HL-60 (cell line): Measurements from ENCODE around the gene BMPER.

Experiments
- DNase-seq, 2 experiments: peaks; one replicate each; pipeline ENCODE4 v3.0.0-alpha.2; 2010 to 2020; ENCODE audit warnings: low read depth in 1 of 2, low spot score in 1 of 2
- H3K27ac ChIP-seq: fragments of 250-450 bp; sonication (Bioruptor Pico); replicated peaks from 2 replicates; pipeline ENCODE4 v1.5.1; 2020; ENCODE audit warnings: mild to moderate bottlenecking, moderate library complexity
- H3K27me3 ChIP-seq: fragments of 250-450 bp; sonication (Bioruptor Pico); 2 replicates; pipeline ENCODE4 v1.5.1; 2021; ENCODE audit warnings: mild to moderate bottlenecking, moderate library complexity; ENCODE audit not compliant: insufficient read depth, poor library complexity, severe bottlenecking
- H3K4me3 ChIP-seq: replicated peaks from 2 replicates; pipeline ENCODE4 v1.5.1; 2011; ENCODE audit warnings: mild to moderate bottlenecking, control low read depth, low read length; ENCODE audit not compliant: insufficient read depth
- GABPA ChIP-seq: IDR thresholded peaks from 2 replicates; pipeline ENCODE4 v1.6.1; 2012; ENCODE audit warnings: low read depth
- POLR2AphosphoS5 ChIP-seq: IDR thresholded peaks from 2 replicates; pipeline ENCODE4 v1.6.1; 2012; ENCODE audit warnings: low read depth
- REST ChIP-seq: IDR thresholded peaks from 2 replicates; pipeline ENCODE4 v1.6.1; 2012; ENCODE audit warnings: low read depth; ENCODE audit not compliant: insufficient replicate concordance
- SPI1 ChIP-seq: IDR thresholded peaks from 2 replicates; pipeline ENCODE4 v1.6.1; 2012; ENCODE audit warnings: low read depth, mild to moderate bottlenecking, borderline replicate concordance
- TF ChIP-seq, protein P1 (sequence below): IDR thresholded peaks from one replicate; pipeline ENCODE4 v1.5.1; 2011; ENCODE audit warnings: low read length, control low read depth, inconsistent platforms; ENCODE audit not compliant: insufficient read depth

BMPER gene

DNA sequence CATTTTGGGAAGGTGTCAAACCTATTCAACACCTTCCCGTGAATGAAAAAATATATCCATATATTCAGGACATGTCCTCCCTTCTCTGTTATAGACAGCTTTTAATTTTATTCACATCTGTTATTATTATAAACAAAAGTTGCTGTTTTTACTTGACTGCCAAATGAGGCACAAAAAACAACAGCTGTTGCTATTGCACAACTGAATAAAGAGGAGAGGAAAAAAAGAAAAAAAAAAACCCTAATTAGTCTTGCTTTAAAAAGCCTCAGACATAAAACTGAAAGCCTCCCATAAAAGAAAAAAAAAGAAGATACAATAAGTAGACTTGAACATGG lies 153.4 kb downstream of the BMPER start:
- Histone ChIP-seq H3K27ac (no peak overlapping the region), H3K27me3 (no peaks in the 10 kb centered on the region), H3K4me3 (no peak overlapping the region)
- TF ChIP-seq, protein P1, sequence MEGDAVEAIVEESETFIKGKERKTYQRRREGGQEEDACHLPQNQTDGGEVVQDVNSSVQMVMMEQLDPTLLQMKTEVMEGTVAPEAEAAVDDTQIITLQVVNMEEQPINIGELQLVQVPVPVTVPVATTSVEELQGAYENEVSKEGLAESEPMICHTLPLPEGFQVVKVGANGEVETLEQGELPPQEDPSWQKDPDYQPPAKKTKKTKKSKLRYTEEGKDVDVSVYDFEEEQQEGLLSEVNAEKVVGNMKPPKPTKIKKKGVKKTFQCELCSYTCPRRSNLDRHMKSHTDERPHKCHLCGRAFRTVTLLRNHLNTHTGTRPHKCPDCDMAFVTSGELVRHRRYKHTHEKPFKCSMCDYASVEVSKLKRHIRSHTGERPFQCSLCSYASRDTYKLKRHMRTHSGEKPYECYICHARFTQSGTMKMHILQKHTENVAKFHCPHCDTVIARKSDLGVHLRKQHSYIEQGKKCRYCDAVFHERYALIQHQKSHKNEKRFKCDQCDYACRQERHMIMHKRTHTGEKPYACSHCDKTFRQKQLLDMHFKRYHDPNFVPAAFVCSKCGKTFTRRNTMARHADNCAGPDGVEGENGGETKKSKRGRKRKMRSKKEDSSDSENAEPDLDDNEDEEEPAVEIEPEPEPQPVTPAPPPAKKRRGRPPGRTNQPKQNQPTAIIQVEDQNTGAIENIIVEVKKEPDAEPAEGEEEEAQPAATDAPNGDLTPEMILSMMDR: no peak
- TF ChIP-seq POLR2AphosphoS5 (no peak), REST (no peak), SPI1 (no peak), GABPA (no peak)
- DNase-seq: no peak

DNA sequence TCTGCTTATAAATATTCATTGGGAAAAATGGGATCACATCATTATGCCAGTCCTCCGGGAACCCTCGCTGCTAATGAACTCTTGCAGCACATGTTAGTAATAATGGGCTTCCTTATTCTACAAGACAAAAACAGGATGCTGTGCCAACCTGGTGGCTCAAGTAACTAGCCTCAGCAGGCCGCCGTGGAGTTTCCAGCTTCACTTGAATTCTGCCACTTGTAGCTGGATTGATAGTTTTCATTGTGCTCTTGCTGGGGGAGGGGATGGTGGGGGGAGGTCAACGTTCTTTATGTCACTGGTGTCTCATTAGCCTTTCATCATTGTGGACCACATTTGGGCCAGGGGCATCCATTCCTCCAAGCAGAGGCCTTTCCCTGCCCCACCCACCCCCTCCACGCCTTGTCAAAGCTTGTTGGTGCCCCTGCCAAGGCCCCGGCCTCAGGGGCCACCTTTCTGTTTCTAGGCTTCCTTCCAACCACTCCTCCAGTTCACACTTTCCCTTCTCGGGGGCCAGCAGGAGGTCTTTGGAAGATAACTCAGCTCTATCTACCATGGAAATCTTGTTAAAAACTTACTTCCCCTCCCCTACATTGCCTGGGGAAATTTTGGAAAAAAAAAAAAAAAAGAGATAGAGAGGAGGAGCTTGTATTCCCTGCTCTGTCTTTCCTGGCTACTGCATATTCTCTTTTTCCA lies 153.9 kb downstream of the BMPER start:
- Histone ChIP-seq H3K27ac (no peak overlapping the region), H3K4me3 (no peak overlapping the region), H3K27me3 (no peaks in the 10 kb centered on the region)
- no peak for TF ChIP-seq SPI1
- no peak for TF ChIP-seq GABPA
- TF ChIP-seq POLR2AphosphoS5: no peak
- TF ChIP-seq, protein P1: no peak
- TF ChIP-seq REST: no peak
- DNase-seq: no peak

DNA sequence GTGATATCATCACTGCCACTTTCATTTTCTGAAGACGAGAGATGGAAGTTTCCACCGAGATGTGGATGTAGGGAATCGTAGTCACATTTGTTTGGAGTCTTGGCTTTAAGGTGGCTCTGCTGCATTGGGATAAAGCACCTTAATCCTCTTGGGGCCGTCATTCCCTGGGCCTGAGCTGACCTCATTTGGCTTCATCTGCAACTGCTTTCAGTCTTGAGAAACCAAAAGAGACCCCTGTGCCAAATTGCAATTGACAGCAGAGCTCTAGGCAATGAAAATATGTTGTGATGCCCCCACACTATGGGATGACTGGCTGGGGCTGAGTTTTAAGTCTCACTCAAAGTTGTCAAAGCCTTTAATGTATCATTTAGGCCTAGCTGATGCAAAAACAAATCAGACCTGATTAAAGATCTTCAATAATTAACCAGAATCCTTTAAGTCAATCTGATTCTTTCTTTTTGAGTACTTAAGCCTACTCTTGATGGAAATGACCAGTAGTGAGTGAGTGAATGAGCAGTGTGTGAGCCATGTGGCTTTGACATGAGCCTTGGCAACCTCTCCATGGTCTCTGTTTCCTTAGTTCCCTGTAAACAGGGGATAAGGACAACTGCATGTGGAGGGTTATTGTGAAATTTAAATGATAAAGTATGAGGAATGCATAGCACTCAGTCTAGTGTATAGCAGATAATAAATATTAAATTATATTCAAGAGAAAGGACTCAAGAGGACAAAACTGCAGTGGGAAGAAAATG lies 155.0 kb downstream of the BMPER start:
- TF ChIP-seq REST (no peak), GABPA (no peak), POLR2AphosphoS5 (no peak), SPI1 (no peak)
- TF ChIP-seq, protein P1: no peak
- Histone ChIP-seq H3K4me3 (no peak overlapping the region), H3K27me3 (no peaks in the 10 kb centered on the region), H3K27ac (no peak overlapping the region)
- DNase-seq: no peak
